Measurements from ENCODE around the gene SEPHS1.

SEPHS1 gene

DNA sequence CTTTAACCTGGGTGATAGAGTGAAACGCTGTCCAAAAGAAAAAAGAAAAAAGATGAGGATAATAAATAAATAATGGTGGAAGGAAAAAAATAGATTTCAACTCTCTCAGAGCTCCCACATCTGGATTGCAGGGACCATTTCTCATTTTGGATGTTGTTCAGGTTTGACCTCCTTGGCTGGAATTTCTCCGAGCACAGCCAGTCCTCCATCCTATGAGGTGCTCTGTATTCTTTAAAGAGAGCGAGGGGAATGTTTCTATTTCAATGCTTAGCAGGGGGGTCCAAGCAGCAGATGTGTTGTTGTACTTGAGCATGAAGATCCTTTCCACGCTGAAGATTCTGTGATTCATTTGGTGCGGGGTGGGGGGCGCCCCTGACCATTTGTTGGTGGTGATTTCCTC is 17.7 kb upstream of the SEPHS1 start:
- FAIRE-seq (no peak), DNase-seq (ENCODE audit: insufficient read length, low spot score) (no peak)

DNA sequence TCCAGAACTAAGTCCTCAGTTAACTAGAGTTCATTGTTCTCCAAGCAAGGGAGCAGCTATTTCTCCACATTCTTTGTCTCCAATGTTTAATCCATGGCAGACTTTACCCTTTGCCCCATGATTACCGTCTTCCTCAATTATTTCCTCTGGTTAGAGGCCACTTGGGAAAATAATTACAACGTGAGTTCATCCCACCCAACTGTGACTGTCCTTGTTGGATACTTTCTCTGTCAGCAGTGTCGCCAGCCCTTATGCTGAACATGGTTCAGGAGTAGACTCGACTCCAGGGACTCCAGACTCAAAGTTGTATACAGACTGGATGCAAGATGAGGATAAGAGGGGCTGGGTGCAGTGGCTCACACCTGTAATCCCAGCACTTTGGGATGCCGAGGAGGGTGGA is 17.1 kb upstream of the SEPHS1 start:
- FAIRE-seq (no peak), DNase-seq (ENCODE audit: insufficient read length, low spot score) (no peak)

DNA sequence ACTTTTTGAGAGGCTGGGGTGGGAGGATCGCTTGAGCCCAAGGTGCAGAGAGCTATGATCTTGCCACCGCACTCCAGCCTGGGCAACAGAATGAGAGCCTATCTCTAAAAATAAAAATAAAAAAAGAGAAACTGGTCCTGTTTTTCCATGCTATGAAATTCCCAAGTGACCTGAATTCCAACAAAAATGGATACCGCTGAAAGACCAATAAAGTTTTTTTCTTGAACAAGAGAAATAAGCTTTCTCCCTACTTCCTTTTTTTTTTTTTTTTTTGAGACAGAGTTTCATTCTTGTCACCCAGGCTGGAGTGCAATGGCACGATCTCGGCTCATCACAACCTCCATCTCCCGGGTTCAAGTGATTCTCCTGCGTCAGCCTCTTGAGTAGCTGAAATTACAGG is 12.5 kb upstream of the SEPHS1 start:
- FAIRE-seq (no peak), DNase-seq (ENCODE audit: insufficient read length, low spot score) (no peak)

DNA sequence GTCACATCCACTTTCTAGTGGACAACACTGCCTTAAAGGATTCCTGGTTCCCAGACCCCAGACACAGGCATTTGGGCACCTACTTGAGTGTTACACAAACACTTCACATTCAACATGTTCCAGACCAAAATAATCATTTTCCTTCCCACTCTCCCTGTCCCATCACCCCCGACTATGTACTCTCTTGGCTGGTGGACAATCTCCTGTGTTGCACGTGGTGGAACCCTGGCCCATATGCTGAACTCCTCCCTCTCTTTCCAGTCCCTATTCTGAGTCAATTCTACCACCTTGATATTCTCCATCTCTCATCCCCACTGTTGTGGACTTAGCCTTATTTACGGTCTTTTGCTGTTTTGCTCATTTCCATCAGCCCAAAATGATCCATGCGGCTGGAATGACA is 8.3 kb upstream of the SEPHS1 start:
- FAIRE-seq: no peak

DNA sequence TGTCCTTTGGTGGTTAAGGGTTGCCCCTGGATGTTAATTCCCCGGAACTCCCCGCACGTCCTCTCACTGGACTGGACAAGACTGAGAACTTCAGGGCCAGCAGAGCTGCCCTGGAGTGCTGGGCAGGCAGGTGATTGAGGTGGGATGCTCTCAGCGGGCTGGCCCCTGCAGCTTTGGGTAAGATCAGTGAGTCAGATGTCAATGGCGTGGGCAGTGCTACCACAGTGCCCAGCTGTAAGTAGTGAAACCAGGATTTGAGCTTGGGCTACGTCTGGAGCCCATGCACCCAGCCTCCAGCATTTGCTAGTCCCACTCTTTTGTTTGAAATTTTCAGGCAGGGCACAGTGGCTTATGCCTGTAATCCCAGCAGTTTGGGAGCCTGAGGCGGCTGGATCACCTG is 6.7 kb upstream of the SEPHS1 start:
- FAIRE-seq (no peak), DNase-seq (ENCODE audit: insufficient read length, low spot score) (no peak)

More for the DNA sequence above, 8.3 kb upstream of the SEPHS1 start:
- DNase-seq (ENCODE audit: insufficient read length, low spot score): no peak

DNA sequence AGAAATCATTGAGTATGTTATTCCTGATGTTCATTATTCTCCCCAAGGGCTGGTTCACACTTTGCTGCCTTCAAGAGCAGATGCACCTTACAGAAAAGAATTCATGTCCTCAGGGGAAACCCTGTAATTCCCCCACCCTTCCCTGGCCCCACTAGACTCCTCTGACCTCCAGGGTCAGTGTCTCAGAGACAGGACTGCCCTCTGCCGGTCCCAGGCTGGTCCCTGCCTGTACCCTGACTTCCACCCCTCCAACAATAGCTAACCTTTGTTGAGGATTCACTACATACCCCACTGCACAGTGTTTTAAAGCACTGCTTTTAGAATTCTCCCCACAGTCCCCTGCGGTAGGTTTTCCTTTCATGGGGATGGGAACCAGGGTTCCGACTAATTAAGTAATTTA is 4.4 kb upstream of the SEPHS1 start:
- DNase-seq (ENCODE audit: insufficient read length, low spot score) (no peak), FAIRE-seq (no peak)

DNA sequence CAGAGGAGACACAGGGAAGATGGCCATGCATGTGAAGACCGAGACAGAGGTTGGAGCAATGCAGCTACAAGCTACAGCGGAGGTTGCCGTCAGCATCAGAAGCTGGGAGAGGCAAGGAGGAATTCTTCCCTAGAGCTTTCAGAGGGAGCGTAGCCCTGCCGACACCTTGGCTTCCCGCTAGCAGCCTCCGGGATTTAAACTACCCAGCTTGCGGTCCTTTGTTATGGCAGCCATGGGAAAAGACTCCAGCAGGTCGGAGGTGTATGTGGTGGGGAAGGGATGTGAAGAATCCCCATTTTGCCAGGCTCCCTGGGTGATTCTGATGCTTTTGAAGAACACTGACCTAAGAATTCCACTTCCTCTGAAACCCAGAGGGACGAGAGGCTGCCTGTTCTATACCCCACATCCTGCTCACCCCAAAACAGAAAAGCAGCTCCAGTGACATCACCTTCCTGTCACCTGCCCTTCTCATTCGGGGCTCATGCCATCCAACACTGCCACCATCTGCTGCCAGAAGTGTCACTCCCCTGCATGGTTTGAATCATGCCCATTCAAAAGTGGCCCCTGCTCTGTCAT is 3.3 kb upstream of the SEPHS1 start:
- no peak for DNase-seq (ENCODE audit: insufficient read length, low spot score)
- no peak for FAIRE-seq

DNA sequence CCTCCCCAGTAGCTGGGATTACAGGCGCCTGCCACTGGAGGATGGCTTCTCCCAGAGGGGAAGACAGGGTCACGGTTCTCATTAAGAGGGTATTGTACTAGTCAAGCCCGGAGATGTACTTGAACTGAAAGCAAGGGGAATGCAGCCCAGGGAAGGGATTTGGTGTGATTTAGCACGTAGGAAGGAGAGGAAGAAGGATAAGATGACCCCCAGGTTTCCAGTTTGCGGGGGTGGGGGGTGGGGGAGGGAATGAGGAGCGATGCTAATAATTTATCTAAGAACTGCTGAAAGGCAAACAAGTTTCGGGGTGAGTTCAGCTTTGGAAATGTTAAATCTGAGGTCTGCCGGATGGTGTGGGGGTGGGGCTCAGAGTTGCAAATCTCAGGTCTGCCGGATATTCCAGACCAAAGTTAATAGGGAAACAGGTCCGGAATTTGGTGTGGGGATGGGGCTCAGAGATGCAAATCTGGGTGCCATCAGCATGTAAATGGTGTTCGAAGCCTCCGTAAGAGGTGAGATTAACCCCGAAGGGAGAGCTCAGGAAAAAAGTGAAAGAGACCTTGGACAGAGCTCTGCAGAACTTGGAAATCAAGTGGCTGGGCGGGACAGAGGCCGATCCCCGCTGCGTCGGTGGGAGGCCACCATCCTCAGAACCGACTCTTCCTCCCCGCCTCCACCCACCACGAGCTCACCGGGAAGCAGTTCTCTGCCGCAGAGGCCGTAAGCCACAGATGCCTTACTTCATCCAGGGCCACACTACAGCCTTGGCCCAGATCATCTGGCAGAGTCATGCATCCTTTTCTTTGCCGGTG is 1.6 kb upstream of the SEPHS1 start:
- DNase-seq (ENCODE audit: insufficient read length, low spot score) (no peak), FAIRE-seq (peak; percentile 66)

DNA sequence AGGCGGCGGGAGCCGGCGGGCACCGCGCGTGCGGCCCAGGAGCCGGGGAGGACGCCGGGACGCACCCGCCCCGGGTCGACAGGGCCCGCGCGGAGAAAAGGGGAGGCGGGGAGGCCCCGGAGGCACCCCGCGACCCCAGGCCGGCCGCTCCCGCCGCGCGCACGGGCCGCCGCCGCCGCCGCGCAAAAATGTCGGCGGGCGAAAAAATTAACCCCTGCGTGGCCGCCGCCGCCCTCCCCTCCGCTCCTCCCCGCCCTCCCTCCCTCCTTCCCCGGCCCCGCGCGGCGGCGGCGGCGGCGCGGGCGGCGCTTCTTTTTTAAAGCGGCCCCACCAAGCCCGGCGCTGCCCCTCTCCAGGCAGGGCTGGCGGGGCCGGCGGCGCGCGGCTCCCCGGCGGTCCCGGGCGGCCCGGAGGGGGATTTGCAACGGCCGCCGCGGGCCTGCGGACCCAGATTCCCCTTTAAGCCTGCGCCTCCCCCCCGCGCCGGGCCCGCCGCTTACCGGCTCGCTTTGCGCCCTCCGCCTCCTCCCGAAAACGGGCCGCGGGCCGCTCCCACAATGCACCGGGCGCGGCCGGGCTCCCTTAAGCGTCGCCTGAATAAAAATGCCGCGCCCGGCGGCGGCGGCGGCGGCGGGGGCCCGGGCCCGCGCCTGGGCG is 465 bp downstream of the SEPHS1 start:
- FAIRE-seq (no peak), DNase-seq (ENCODE audit: insufficient read length, low spot score) (peak; percentile 87)

DNA sequence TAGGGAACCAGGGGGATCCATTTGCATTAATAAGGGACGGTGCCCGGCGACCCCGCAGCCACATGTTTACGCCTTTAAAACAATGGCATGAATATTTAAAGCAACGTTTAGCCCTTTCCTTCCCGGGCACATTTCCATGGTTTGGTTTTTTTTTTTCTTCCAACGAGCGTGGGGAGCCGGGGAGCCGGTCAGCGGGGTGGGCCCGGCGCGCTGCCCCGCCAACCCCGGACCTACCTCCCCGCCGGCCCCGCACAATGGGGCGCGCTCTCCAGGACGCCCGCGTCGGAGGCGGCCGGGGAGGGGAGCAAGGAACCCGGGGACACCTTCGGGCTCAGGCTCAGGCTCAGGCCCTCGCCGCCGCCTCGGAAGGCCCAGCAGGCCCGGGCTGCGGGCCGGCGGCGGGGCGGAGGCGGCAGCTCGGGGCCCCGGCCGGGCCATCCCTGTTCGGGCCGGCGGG is 1.0 kb downstream of the SEPHS1 start:
- FAIRE-seq: no peak
- DNase-seq (ENCODE audit: insufficient read length, low spot score): no peak

DNA sequence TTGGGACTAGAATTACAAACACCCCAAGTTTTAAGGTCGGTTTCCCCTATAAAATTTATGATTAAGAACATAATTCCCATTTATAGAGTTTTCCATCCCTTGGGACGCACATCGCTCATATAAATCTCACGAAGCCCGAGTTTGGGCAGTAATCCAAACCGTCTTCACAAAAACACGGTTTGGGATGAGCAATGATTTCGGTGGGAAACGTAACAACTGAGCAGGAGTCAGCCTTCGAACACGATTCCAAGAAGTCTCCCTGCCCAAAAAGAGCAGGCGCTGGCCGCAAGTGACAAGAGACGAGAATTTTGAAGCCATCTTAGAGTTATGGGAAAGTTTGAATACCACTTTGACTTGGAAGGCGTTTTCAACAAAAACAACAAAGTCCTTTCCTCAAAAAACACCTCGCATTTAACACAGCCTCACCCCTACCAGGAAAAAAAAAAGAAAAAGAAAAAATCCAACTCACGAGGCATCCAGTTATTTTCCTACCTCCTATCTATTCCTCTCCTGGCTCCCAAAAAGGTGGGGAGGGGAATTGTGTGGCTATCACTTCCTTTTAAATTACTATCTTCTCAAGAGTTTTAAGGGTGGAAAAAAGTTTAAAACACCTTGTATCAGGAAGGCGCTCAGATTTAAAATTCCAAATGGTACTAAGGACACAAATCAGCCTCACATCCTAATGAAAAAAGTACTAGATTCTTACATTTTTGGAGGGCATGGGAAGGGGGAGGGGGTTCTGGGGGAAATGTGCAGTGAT is 1.6 kb downstream of the SEPHS1 start:
- peak; percentile 71 for FAIRE-seq
- DNase-seq (ENCODE audit: insufficient read length, low spot score): no peak

DNA sequence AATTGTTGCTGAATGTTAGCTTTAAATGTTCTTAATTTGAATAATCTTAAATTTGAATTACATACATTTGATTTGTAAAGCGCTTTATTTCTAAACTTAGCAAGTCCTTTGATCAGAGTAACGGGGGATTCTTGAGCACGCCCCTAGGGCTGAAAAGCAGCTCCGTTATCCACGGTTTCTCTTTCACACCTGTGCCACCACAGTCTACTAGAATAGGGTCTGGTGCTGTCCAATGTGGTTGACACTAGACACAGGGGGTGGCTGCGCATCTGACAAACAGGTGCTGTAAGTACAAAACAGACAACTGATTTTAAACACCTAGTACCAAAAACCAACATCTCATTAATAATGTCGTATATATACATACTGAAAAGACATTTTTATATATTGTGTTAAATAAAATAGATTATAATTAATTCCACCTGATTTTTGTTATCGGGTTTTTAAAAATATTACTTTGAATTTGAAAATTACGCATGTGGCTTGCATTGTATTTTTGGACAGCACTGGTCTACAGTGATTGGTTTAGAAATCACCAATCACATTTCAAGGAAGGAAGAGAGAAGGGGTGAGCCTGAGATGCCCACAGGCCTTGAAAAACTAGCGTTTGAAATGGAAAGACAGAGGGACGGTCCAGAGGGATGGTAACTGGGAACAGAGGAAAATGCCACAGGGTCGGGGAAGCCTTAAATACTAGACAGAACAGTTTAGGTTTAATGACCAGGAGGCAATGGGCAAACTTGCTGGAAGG is 7.3 kb downstream of the SEPHS1 start:
- DNase-seq (ENCODE audit: insufficient read length, low spot score) (peak; percentile 63), FAIRE-seq (peak; percentile 76)

DNA sequence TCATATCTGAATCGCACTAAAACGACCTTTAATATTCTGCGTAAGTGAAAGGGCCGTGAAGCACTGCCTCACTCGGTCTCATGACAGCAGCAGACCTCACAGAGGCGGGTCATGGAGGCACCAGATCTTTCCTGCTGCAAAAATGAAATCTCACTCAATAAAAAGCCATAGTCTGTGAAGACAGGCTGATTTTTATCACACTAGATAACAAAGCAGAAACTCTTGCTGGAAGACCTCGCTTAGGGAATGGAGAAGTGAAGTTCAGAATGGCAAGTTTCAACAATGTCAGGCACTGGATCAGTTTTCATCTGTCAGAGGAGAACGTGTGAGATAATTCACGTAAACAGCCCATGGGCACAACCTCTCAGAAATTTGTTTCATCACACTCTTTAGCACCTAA is 8.0 kb downstream of the SEPHS1 start:
- peak; percentile 54 for FAIRE-seq
- DNase-seq (ENCODE audit: insufficient read length, low spot score): no peak

DNA sequence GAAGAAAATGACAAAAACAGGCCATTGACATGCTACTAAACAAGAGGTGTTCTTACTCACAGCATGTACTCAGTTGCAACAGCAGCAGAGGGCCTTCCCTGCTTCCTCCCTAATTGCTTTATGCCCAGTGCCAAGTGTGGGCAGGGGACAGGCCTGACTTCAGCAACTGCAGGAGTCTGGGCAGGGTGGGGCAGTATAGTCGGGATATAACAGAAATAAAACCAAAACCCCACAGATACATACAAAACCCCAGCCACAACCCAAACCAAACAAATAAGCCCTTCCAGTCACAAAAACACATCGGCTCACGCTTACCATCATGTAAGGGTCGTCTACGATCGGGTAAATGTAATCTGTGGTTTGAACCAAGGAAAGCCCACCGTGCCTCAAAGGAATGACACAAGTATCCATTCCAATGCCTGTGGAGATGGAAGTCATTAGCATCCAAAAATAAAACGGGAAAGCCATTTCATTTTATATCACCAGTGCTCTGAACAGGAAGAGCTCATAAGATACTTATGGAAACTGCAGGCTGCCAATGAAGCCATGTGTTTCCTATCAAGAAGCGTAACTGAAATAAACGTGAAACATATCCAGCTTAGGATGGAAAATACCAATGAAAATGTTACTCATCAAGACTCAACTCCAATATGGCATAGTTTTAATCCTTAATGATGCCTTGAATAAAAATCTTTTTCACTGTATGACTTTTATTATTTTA is 9.5 kb downstream of the SEPHS1 start:
- FAIRE-seq: no peak
- DNase-seq (ENCODE audit: insufficient read length, low spot score): no peak

DNA sequence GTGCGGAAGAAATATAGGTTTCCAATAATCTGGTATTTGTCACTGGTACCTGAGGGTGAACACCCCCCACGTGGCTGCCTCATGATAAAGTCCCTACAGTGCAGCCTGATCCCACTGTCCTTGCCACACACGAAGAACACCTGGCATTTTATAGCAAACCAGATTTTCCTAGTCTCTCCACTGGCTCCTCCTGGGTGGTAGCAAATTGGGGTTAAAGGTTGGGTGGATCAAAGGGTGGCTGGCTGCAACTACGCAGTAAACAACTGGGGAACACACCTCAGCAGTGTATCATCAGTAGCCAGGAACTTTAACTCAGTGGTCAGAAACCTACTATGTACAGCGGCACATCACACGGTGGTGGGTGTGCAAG is 10.3 kb downstream of the SEPHS1 start:
- DNase-seq (ENCODE audit: insufficient read length, low spot score) (no peak), FAIRE-seq (no peak)

DNA sequence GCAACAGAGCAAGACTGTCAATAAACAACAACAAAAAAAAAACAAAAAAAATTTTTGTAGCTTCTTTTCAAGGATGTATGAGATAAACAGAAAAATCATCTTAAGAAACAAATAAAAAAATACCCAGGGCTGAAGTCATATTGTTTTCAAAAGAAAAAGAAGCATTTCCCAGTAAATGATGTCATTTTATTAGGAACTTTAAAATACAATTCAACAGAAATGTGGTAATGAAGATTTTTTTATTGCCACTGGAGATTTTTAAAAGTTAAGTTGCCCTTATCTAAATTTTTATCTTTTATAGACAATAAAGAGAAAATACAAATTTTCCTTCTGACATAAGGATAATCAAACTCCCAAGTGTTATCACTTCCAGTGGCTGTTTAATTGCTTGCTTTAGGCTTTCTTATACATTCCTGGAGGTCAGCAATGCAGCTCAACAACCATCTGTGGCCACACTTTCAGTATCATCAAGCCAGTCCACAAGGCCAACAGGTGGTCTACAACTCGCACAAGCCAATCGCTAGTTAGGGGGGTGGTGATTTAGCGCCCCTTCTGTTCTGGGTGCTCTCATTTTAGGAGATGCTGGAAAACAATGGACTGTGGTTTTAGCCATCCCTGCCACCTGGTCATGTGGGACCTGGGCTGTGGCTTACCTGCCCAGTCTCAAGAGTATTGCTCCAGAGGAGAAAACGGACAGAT is 10.8 kb downstream of the SEPHS1 start:
- FAIRE-seq (peak; percentile 83), DNase-seq (ENCODE audit: insufficient read length, low spot score) (no peak)

DNA sequence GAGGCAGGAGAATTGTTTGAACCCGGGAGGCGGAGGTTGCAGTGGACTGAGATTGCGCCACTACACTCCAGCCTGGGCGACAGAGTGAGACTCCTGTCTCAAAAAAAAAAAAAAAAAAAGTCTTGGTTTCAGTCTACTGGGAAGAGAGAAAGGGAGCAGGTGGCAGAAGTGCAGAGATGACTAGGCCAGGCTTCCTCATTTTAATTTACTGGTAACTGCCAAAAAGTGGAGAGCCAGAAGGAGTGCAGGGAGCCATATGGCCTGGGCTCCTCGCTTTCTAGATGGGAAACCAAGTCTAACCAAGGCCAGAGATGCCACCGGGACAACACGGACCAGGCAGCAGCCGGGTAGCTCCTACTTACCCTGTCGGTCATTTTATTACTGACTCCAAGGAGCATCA is 12.2 kb downstream of the SEPHS1 start:
- FAIRE-seq: no peak
- DNase-seq (ENCODE audit: insufficient read length, low spot score): no peak

DNA sequence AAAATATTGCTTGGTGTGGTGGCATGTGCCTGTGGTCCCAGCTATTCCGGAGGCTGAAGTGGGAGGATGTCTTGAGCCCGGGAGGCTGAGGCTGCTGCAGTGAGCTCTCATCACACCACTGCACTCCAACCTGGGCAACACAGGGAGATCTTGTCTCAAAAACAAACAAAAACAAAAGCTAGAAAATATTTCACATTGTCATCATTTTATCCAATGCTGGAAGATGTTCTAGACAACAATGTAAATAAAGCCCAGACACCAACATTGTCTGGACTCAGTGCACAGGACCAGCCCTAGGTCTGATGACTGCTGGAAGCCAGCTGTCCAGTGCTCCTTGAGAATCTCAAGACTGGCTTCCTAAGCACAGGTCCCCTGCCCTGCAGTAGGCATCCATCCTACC is 13.5 kb downstream of the SEPHS1 start:
- FAIRE-seq: no peak
- no peak for DNase-seq (ENCODE audit: insufficient read length, low spot score)

DNA sequence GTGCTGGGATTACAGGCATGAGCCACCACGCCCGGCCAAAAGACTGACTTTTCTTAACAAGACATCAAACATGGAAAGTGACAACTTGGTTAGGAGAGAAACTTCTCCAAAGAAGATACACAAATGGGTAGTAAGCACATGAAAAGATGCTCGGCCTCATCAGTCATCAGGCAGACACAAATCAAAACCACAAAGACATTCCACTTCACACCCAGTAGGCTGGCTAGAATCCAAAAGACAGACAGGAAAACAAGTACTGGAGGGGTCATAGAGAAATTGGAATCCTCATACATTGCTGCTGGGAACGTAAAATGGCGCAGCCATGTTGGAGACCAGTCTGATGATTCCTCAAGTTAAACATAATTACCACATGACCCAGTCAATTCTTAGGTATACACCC is 16.4 kb downstream of the SEPHS1 start:
- DNase-seq (ENCODE audit: insufficient read length, low spot score): no peak
- FAIRE-seq: no peak

All from GM19239 (cell line).